SK-N-SH (cell line): ENCODE results near the gene PHOX2A. TPM values are rescaled to one million over a fixed set of nuclear protein-coding genes. Genes with fewer than 3 reads are reported as not detected.

ENCODE experiments used
- CTCF ChIA-PET: fragments of 300-600, 350-600 bp; formaldehyde crosslinking; extraction: SDS; loops from one replicate; lab custom pipeline; 2021; lab: Yijun Ruan, JAX
- POLR2A ChIA-PET: fragments of 350-600 bp; sonication (Branson Sonifier 250); formaldehyde crosslinking; extraction: SDS; loops from one replicate; lab custom pipeline; 2020; ENCODE audit warnings: antibody characterized with exemption, inconsistent platforms; lab: Yijun Ruan, JAX
- DNase-seq: peaks from one replicate; pipeline ENCODE4 v3.0.0; 2012
- H2AFZ ChIP-seq: fragments of 200-600 bp; sonication (generic); 2 replicates; pipeline ENCODE4 v1.8.1; 2016; ENCODE audit warnings: antibody characterized with exemption, mild to moderate bottlenecking, low read depth
- H3F3A ChIP-seq: fragments of 200-600 bp; sonication (generic); replicated peaks from 2 replicates; pipeline ENCODE3; 2016; ENCODE audit warnings: antibody characterized with exemption, mild to moderate bottlenecking; ENCODE audit not compliant: insufficient read depth
- H3K27ac ChIP-seq, 2 experiments: fragments of 200-500 bp in 1 of 2; fragments of 200-600 bp in 1 of 2; sonication (Bioruptor generic) in 1 of 2; sonication (generic), shearing (Covaris generic) in 1 of 2; 2 replicates each; pipeline versions ENCODE4 v1.5.1 to v1.6.1; 2014 to 2016; ENCODE audit warnings: low read depth in 2 of 2, inconsistent platforms in 1 of 2, low read length in 1 of 2, mild to moderate bottlenecking in 1 of 2, mixed read lengths in 1 of 2
- H3K27me3 ChIP-seq: fragments of 200-600 bp; sonication (generic), shearing (Covaris generic); 2 replicates; pipeline ENCODE4 v1.6.1; 2016; ENCODE audit warnings: mixed run types; ENCODE audit not compliant: insufficient read depth
- H3K36me3 ChIP-seq, 2 experiments: fragments of 200-500 bp in 1 of 2; fragments of 200-600 bp in 1 of 2; sonication (Bioruptor generic) in 1 of 2; sonication (generic) in 1 of 2; replicated peaks in 1 of 2; 2 replicates each; pipeline versions ENCODE3 to v1.5.1; 2014 to 2016; ENCODE audit warnings: low read length in 1 of 2, mild to moderate bottlenecking in 1 of 2; ENCODE audit not compliant: insufficient read depth in 2 of 2, control insufficient read depth in 1 of 2
- H3K4me1 ChIP-seq, 2 experiments: fragments of 200-500 bp in 1 of 2; fragments of 200-600 bp in 1 of 2; sonication (Bioruptor generic) in 1 of 2; sonication (generic), shearing (Covaris generic) in 1 of 2; 2 replicates each; pipeline versions ENCODE4 v1.5.1 to v1.6.1; 2014 to 2016; ENCODE audit warnings: low read depth in 1 of 2, low read length in 1 of 2, mixed run types in 1 of 2; ENCODE audit not compliant: insufficient read depth in 2 of 2, control insufficient read depth in 1 of 2
- H3K4me2 ChIP-seq: fragments of 200-600 bp; sonication (generic), shearing (Covaris generic); 2 replicates; pipeline ENCODE4 v1.6.1; 2017; ENCODE audit warnings: mixed run types
- H3K4me3 ChIP-seq, 2 experiments: fragments of 200-500 bp in 1 of 2; fragments of 200-600 bp in 1 of 2; sonication (Bioruptor generic) in 1 of 2; sonication (generic), shearing (Covaris generic) in 1 of 2; 2 replicates each; pipeline versions ENCODE4 v1.5.1 to v1.8.1; 2014 to 2016; ENCODE audit warnings: low read depth in 2 of 2, inconsistent platforms in 1 of 2, low read length in 1 of 2, mild to moderate bottlenecking in 1 of 2, mixed read lengths in 1 of 2, moderate library complexity in 1 of 2
- H3K79me2 ChIP-seq: fragments of 200-600 bp; sonication (generic); 2 replicates; pipeline ENCODE4 v1.8.1; 2017; ENCODE audit warnings: mild to moderate bottlenecking; ENCODE audit not compliant: insufficient read depth
- H3K9ac ChIP-seq: fragments of 200-600 bp; sonication (generic); 2 replicates; pipeline ENCODE4 v1.6.1; 2017; ENCODE audit warnings: mixed run types
- H3K9me2 ChIP-seq: fragments of 200-600 bp; sonication (generic); 2 replicates; pipeline ENCODE4 v1.6.1; 2017; ENCODE audit warnings: mixed run types
- H3K9me3 ChIP-seq: fragments of 200-600 bp; sonication (generic); 2 replicates; pipeline ENCODE4 v1.6.1; 2017; ENCODE audit warnings: mixed run types, mild to moderate bottlenecking, moderate library complexity
- H4K20me1 ChIP-seq: fragments of 200-600 bp; sonication (generic); 2 replicates; pipeline ENCODE4 v1.6.1; 2017; ENCODE audit warnings: mild to moderate bottlenecking, mixed run types; ENCODE audit not compliant: insufficient read depth
- EP300 ChIP-seq, 2 experiments: IDR thresholded peaks; 2 replicates each; pipeline versions ENCODE4 v1.4.0 to v1.6.1; 2012; ENCODE audit warnings: borderline replicate concordance in 1 of 2, low read depth in 1 of 2, low read length in 1 of 2
- FOXJ3 ChIP-seq: sonication (generic); formaldehyde crosslinking; IDR thresholded peaks from 2 replicates; pipeline ENCODE4 v1.5.1; 2020; ENCODE audit warnings: mild to moderate bottlenecking, missing genetic modification reagents
- GABPA ChIP-seq: IDR thresholded peaks from 2 replicates; pipeline ENCODE4 v1.4.0; 2012; ENCODE audit warnings: low read depth, mild to moderate bottlenecking
- GATA2 ChIP-seq: sonication (generic); formaldehyde crosslinking; IDR thresholded peaks from 2 replicates; pipeline ENCODE4 v1.5.0; 2020; ENCODE audit warnings: mild to moderate bottlenecking, missing genetic modification reagents
- JUND ChIP-seq: IDR thresholded peaks from 2 replicates; pipeline ENCODE4 v1.4.0; 2012
- NRF1 ChIP-seq: IDR thresholded peaks from 2 replicates; pipeline ENCODE4 v1.6.1; 2012; ENCODE audit warnings: low read depth, mild to moderate bottlenecking, low read length
- RAD21 ChIP-seq: IDR thresholded peaks from 2 replicates; pipeline ENCODE4 v1.6.1; 2012; ENCODE audit warnings: mild to moderate bottlenecking, low read length
- RCOR1 ChIP-seq: fragments of 150-350 bp; IDR thresholded peaks from 2 replicates; pipeline ENCODE4 v1.6.1; 2017; ENCODE audit warnings: antibody characterized with exemption, low read length
- RXRA ChIP-seq: IDR thresholded peaks from 2 replicates; pipeline ENCODE4 v1.4.0; 2012; ENCODE audit warnings: low read depth, mild to moderate bottlenecking, borderline replicate concordance
- TAF1 ChIP-seq: IDR thresholded peaks from 2 replicates; pipeline ENCODE4 v1.6.1; 2012; ENCODE audit warnings: low read depth, mild to moderate bottlenecking, low read length, moderate library complexity, borderline replicate concordance
- TEAD4 ChIP-seq: IDR thresholded peaks from 2 replicates; pipeline ENCODE4 v1.4.0; 2012; ENCODE audit warnings: mild to moderate bottlenecking, borderline replicate concordance; ENCODE audit not compliant: insufficient read depth
- USF2 ChIP-seq: fragments of 150-350 bp; IDR thresholded peaks from 2 replicates; pipeline ENCODE4 v1.6.1; 2017; ENCODE audit warnings: antibody characterized with exemption, low read length, low read depth, borderline replicate concordance
- YY1 ChIP-seq: IDR thresholded peaks from 2 replicates; pipeline ENCODE4 v1.4.0; 2012; ENCODE audit warnings: low read depth, mild to moderate bottlenecking
- ZBTB33 ChIP-seq: IDR thresholded peaks from 2 replicates; pipeline ENCODE4 v1.4.0; 2012; ENCODE audit warnings: low read depth, borderline replicate concordance
- WGBS: methylation state at CpG from one replicate; pipeline ENCODE4 v1.1.6; 2017; ENCODE audit warnings: low lambda C conversion rate; 5-methylcytosine and 5-hydroxymethylcytosine counted together
- polyA plus RNA-seq, 3 experiments: library from polyadenylated mRNA; depleted of rRNA; stranded (reverse); fragments of >200 nt; gene quantifications; 2 replicates each; pipeline ENCODE4 v1.2.3, GENCODE V29; 2012
- TF ChIP-seq, protein P1 (sequence below): fragments of 200-600 bp; sonication (generic); IDR thresholded peaks from 2 replicates; pipeline ENCODE4 v1.6.1; 2017; ENCODE audit warnings: antibody characterized with exemption, mild to moderate bottlenecking, moderate library complexity
- TF ChIP-seq, protein P2 (sequence below): IDR thresholded peaks from 2 replicates; pipeline ENCODE4 v1.4.0; 2012; ENCODE audit warnings: low read depth, borderline replicate concordance

PHOX2A gene
- polyA plus RNA-seq, 1 of the 3 experiments (the other 2 are of a cell fraction), result 75.6 TPM

- TF ChIP-seq, protein P1, sequence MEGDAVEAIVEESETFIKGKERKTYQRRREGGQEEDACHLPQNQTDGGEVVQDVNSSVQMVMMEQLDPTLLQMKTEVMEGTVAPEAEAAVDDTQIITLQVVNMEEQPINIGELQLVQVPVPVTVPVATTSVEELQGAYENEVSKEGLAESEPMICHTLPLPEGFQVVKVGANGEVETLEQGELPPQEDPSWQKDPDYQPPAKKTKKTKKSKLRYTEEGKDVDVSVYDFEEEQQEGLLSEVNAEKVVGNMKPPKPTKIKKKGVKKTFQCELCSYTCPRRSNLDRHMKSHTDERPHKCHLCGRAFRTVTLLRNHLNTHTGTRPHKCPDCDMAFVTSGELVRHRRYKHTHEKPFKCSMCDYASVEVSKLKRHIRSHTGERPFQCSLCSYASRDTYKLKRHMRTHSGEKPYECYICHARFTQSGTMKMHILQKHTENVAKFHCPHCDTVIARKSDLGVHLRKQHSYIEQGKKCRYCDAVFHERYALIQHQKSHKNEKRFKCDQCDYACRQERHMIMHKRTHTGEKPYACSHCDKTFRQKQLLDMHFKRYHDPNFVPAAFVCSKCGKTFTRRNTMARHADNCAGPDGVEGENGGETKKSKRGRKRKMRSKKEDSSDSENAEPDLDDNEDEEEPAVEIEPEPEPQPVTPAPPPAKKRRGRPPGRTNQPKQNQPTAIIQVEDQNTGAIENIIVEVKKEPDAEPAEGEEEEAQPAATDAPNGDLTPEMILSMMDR, result no peak
- no peak for TF ChIP-seq RAD21
- no peak for TF ChIP-seq ZBTB33
- no peak for TF ChIP-seq TAF1
- no peak for TF ChIP-seq RCOR1
- no peak for TF ChIP-seq YY1
- TF ChIP-seq USF2, result no peak
- TF ChIP-seq TEAD4, result no peak
- no peak for TF ChIP-seq JUND
- no peak for TF ChIP-seq GABPA
- TF ChIP-seq EP300 (IDR thresholded peaks at IDR 0.05; ENCODE audit: borderline replicate concordance in 1 of 2, low read depth in 1 of 2, low read length in 1 of 2), result no peak
- no peak for TF ChIP-seq GATA2 (CRISPR knock-in tag)
- TF ChIP-seq NRF1, result no peak
- no peak for TF ChIP-seq FOXJ3 (CRISPR knock-in tag)
- TF ChIP-seq, protein P2, sequence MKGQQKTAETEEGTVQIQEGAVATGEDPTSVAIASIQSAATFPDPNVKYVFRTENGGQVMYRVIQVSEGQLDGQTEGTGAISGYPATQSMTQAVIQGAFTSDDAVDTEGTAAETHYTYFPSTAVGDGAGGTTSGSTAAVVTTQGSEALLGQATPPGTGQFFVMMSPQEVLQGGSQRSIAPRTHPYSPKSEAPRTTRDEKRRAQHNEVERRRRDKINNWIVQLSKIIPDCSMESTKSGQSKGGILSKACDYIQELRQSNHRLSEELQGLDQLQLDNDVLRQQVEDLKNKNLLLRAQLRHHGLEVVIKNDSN, result no peak
- TF ChIP-seq RXRA, result no peak
- H3K79me2 ChIP-seq, result no peaks in the 10 kb centered on the region
- ChIA-PET CTCF (no interaction called here), POLR2A (no interaction called here)
- no peaks in the 10 kb centered on the region for H3K9me2 ChIP-seq
- no peak within 1 kb of the TSS for H3K27ac ChIP-seq
- no peak within 1 kb of the TSS for H3K4me2 ChIP-seq
- H4K20me1 ChIP-seq, result no peaks in the 10 kb centered on the region
- no peak for DNase-seq
- 84% methylated on average over 6 of the region's 6 CpGs for WGBS
- H3K4me1 ChIP-seq, result no peaks in the 10 kb centered on the region; a peak in 1 of 4 replicates
- H3K27me3 ChIP-seq, result peaks cover 15% of the 10 kb centered on the region; the same call in 1 of the 2 replicates
- H3K36me3 ChIP-seq, result no peaks in the 10 kb centered on the region
- no peaks in the 10 kb centered on the region for H3F3A ChIP-seq
- no peak within 1 kb of the TSS for H2AFZ ChIP-seq
- H3K9me3 ChIP-seq, result no peaks in the 10 kb centered on the region
- H3K4me3 ChIP-seq, result no peak within 1 kb of the TSS
- no peak within 1 kb of the TSS for H3K9ac ChIP-seq
These were observed 27.3 kb downstream of the PHOX2A start, which contains the start of gene FOLR2 for GRCh38 chr11:72216638-72217037. Gene FOLR2 (plus strand): TSS chr11:72216794. CDS start chr11:72218585, 1,791 bp downstream.
